Small intestine (tissue), 7 donors: ENCODE data around the gene ABHD17B. TPM values are rescaled to one million over a fixed set of nuclear protein-coding genes. Genes with fewer than 3 reads are reported as not detected.

Experiments
- DNase-seq, 2 donors: peaks; one replicate each; pipeline versions ENCODE4 v3.0.0 to v3.0.0-alpha.2; 2013
- FAIRE-seq: peaks from 2 replicates; lab custom pipeline; 2012; peaks lifted over from hg19 to GRCh38; lab: Jason Lieb, UNC
- H3K27ac ChIP-seq, 3 donors: one replicate each; pipeline ENCODE4 v1.5.1; 2013; ENCODE audit warnings: low read length in 2 of 3, mild to moderate bottlenecking in 2 of 3, control low read depth in 1 of 3, inconsistent platforms in 1 of 3, low read depth in 1 of 3, moderate library complexity in 1 of 3
- H3K27me3 ChIP-seq, 3 donors: one replicate each; pipeline ENCODE4 v1.6.1; 2013; ENCODE audit warnings: low read length in 3 of 3, inconsistent platforms in 1 of 3; ENCODE audit not compliant: control insufficient read depth in 3 of 3, insufficient read depth in 3 of 3
- H3K36me3 ChIP-seq, 3 donors: one replicate each; pipeline ENCODE4 v1.6.1; 2013; ENCODE audit warnings: low read length in 3 of 3, inconsistent platforms in 1 of 3, low read depth in 1 of 3, mild to moderate bottlenecking in 1 of 3, moderate library complexity in 1 of 3; ENCODE audit not compliant: control insufficient read depth in 3 of 3, insufficient read depth in 2 of 3
- H3K4me1 ChIP-seq, 3 donors: one replicate each; pipeline ENCODE4 v1.6.1; 2013; ENCODE audit warnings: low read length in 2 of 3, inconsistent platforms in 1 of 3, low read depth in 1 of 3, mild to moderate bottlenecking in 1 of 3, moderate library complexity in 1 of 3; ENCODE audit not compliant: control insufficient read depth in 3 of 3, insufficient read depth in 2 of 3
- H3K4me3 ChIP-seq, 3 donors: one replicate each; pipeline ENCODE4 v1.5.1; 2013; ENCODE audit warnings: low read length in 3 of 3, control low read depth in 1 of 3, inconsistent platforms in 1 of 3, low read depth in 1 of 3, mild to moderate bottlenecking in 1 of 3, moderate library complexity in 1 of 3
- H3K9me3 ChIP-seq, 2 donors: one replicate each; pipeline ENCODE4 v1.6.1; 2013; ENCODE audit warnings: low read depth in 1 of 2, low read length in 1 of 2; ENCODE audit not compliant: control insufficient read depth in 2 of 2, insufficient read depth in 1 of 2
- WGBS, 3 donors: extraction: QIAGEN DNeasy Blood & Tissue Kit; methylation state at CpG; one replicate each; pipeline ENCODE4 v1.1.7; 2013; 5-methylcytosine and 5-hydroxymethylcytosine counted together
- polyA plus RNA-seq, 4 donors: library from polyadenylated mRNA; stranded (reverse) in 3 of 4; unstranded in 1 of 4; fragments of 200-250 nt in 3 of 4; fragments of 120-200 nt in 1 of 4; gene quantifications; one replicate each; pipeline versions ENCODE4 v1.2.1 to v1.2.3, GENCODE V29; 2013
- donor health status: healthy with polysubstance abuse.
- donor health status: control.
- donor health status: control.
- donor health status: Bipolar disorder and iron deficiency.
- donor health status: healthy.

The ABHD17B gene
- polyA plus RNA-seq, 4 donors, result 12.5 to 28.0 (median 22.4) TPM

GRCh38 chr9:71858812-71859211 lies 52.2 kb downstream of the ABHD17B start:
- Histone ChIP-seq H3K27me3 (no peaks in the 10 kb centered on the region), H3K27ac (no peak overlapping the region), H3K4me1 (no peaks in the 10 kb centered on the region), H3K9me3 (peaks cover 0 to 9% of the 10 kb centered on the region in 2 donors), H3K36me3 (peaks cover 0 to 4% (median 0%) of the 10 kb centered on the region in 3 donors), H3K4me3 (no peak overlapping the region)
- FAIRE-seq (no peak), DNase-seq (no peak)

GRCh38 chr9:71858102-71858798 lies 52.7 kb downstream of the ABHD17B start:
- Histone ChIP-seq H3K27me3 (no peaks in the 10 kb centered on the region), H3K4me3 (no peak overlapping the region), H3K27ac (no peak overlapping the region), H3K4me1 (no peaks in the 10 kb centered on the region), H3K36me3 (peaks cover 0 to 4% (median 0%) of the 10 kb centered on the region in 3 donors), H3K9me3 (peaks cover 0 to 9% of the 10 kb centered on the region in 2 donors)
- WGBS, 3 donors, result 94 to 100% (median 97%) methylated on average over 2 of the region's 2 CpGs
- no peak for FAIRE-seq
- no peak for DNase-seq

- peaks cover 0 to 13% of the 10 kb centered on the region in 2 donors for H3K9me3 ChIP-seq
- H3K27me3 ChIP-seq, result no peaks in the 10 kb centered on the region
- H3K4me1 ChIP-seq, result no peaks in the 10 kb centered on the region
- FAIRE-seq (no peak), DNase-seq (no peak)
- H3K27ac ChIP-seq, result no peak overlapping the region
- H3K4me3 ChIP-seq, result no peak overlapping the region
- H3K36me3 ChIP-seq, result peaks cover 0 to 2% (median 0%) of the 10 kb centered on the region in 3 donors
Measured at GRCh38 chr9:71857159-71857558, 53.8 kb downstream of the ABHD17B start.

GRCh38 chr9:71854811-71855210 lies 56.2 kb downstream of the ABHD17B start:
- H3K4me1 ChIP-seq, result no peaks in the 10 kb centered on the region
- DNase-seq, result no peak

GRCh38 chr9:71853084-71853483 lies 57.9 kb downstream of the ABHD17B start:
- Histone ChIP-seq H3K9me3 (peaks cover 0 to 3% of the 10 kb centered on the region in 2 donors), H3K27me3 (no peaks in the 10 kb centered on the region), H3K4me3 (no peak overlapping the region), H3K4me1 (no peaks in the 10 kb centered on the region), H3K27ac (no peak overlapping the region), H3K36me3 (peaks cover 0 to 2% (median 0%) of the 10 kb centered on the region in 3 donors)
- WGBS, 3 donors, result 94 to 100% (median 100%) methylated on average over 1 of the region's 1 CpG
- no peak for DNase-seq
- no peak for FAIRE-seq

More at GRCh38 chr9:71854811-71855210, 56.2 kb downstream of the ABHD17B start:
- peaks cover 0 to 12% of the 10 kb centered on the region in 2 donors for H3K9me3 ChIP-seq
- no peaks in the 10 kb centered on the region for H3K27me3 ChIP-seq
- FAIRE-seq, result no peak
- H3K27ac ChIP-seq, result no peak overlapping the region
- no peak overlapping the region for H3K4me3 ChIP-seq
- peaks cover 0 to 2% (median 0%) of the 10 kb centered on the region in 3 donors for H3K36me3 ChIP-seq
- WGBS, 3 donors, result 86 to 90% (median 90%) methylated on average over 5 of the region's 5 CpGs

GRCh38 chr9:71850996-71851395 lies 60.0 kb downstream of the ABHD17B start:
- Histone ChIP-seq H3K4me3 (no peak overlapping the region), H3K27ac (no peak overlapping the region), H3K4me1 (no peaks in the 10 kb centered on the region), H3K36me3 (peaks cover 0 to 2% (median 0%) of the 10 kb centered on the region in 3 donors), H3K27me3 (no peaks in the 10 kb centered on the region), H3K9me3 (peaks cover 0 to 3% of the 10 kb centered on the region in 2 donors)
- no peak for DNase-seq
- no peak for FAIRE-seq

GRCh38 chr9:71847892-71848291 lies 63.1 kb downstream of the ABHD17B start:
- Histone ChIP-seq H3K36me3 (no peaks in the 10 kb centered on the region), H3K9me3 (peaks cover 0 to 3% of the 10 kb centered on the region in 2 donors), H3K4me1 (no peaks in the 10 kb centered on the region), H3K27me3 (no peaks in the 10 kb centered on the region), H3K27ac (no peak overlapping the region), H3K4me3 (no peak overlapping the region)
- DNase-seq, result no peak
- no peak for FAIRE-seq
- 87 to 96% (median 88%) methylated on average over 2 of the region's 2 CpGs for WGBS, 3 donors

- no peak overlapping the region for H3K4me3 ChIP-seq
- DNase-seq (no peak), FAIRE-seq (no peak)
- H3K36me3 ChIP-seq, result no peaks in the 10 kb centered on the region
- no peak overlapping the region for H3K27ac ChIP-seq
- H3K27me3 ChIP-seq, result no peaks in the 10 kb centered on the region
- H3K9me3 ChIP-seq, result no peaks in the 10 kb centered on the region
- no peaks in the 10 kb centered on the region for H3K4me1 ChIP-seq
Measured at GRCh38 chr9:71844808-71845207, 66.2 kb downstream of the ABHD17B start.

- FAIRE-seq, result no peak
- WGBS, 3 donors, result 88 to 93% (median 92%) methylated on average over 5 of the region's 5 CpGs
- no peaks in the 10 kb centered on the region for H3K4me1 ChIP-seq
Measured at GRCh38 chr9:71839668-71840067, 71.3 kb downstream of the ABHD17B start.

More at GRCh38 chr9:71839668-71840067, 71.3 kb downstream of the ABHD17B start:
- no peak for DNase-seq
- H3K27me3 ChIP-seq, result no peaks in the 10 kb centered on the region
- H3K36me3 ChIP-seq, result no peaks in the 10 kb centered on the region
- no peak overlapping the region for H3K4me3 ChIP-seq
- no peaks in the 10 kb centered on the region for H3K9me3 ChIP-seq
- H3K27ac ChIP-seq, result no peak overlapping the region
